Endothelial cell of umbilical vein (primary cell): ENCODE measurements around the gene PTGER4. TPM values are rescaled to one million over a fixed set of nuclear protein-coding genes. Genes with fewer than 3 reads are reported as not detected.

Experiments used
- polyA plus RNA-seq, 4 experiments: library from polyadenylated mRNA; depleted of rRNA in 3 of 4; stranded (reverse) in 3 of 4; unstranded in 1 of 4; fragments of >200 nt; gene quantifications; 2 replicates each; pipeline versions ENCODE4 v1.2.1 to v1.2.3, GENCODE V29; 2011 to 2012; ENCODE audit warnings: missing spikeins in 1 of 4
- small RNA-seq: library from RNA; depleted of rRNA; stranded (forward); fragments of <200 nt; gene quantifications from one replicate; pipeline ENCODE3, GENCODE V24; 2012; ENCODE audit warnings: low replicate concordance, low read depth; ENCODE audit not compliant: insufficient read depth, insufficient read length
- total RNA-seq: library from RNA; stranded (reverse); gene quantifications from 2 replicates; pipeline ENCODE4 v1.2.3, GENCODE V29; 2021

PTGER4 gene
- total and polyA plus RNA-seq, 2 donors (not counting 3 experiments of a cell fraction or from before 2014, with no cell fraction given): 23.6 to 37.4 TPM

Small RNA genes within 50 kb of the gene (small RNA-seq; reads per million reads assigned to genes)
- not detected for gene RF00092

Other genes starting within 250 kb of the PTGER4 start
- gene TTC33, start 76.0 kb downstream of the PTGER4 start, total RNA-seq: 11.7 and 14.2 TPM in 2 replicates
- 1.4 and 2.2 TPM in 2 replicates for gene TTC33, start 76.0 kb downstream of the PTGER4 start, polyA plus RNA-seq
- 83.5 and 97.2 TPM in 2 replicates for gene PRKAA1, start 118.5 kb downstream of the PTGER4 start, total RNA-seq
- gene PRKAA1, start 118.5 kb downstream of the PTGER4 start, polyA plus RNA-seq: 25.5 and 37.0 TPM in 2 replicates
- gene RPL37, start 155.3 kb downstream of the PTGER4 start, total RNA-seq: 1,348 and 1,380 TPM in 2 replicates
- gene RPL37, start 155.3 kb downstream of the PTGER4 start, polyA plus RNA-seq: 259 and 274 TPM in 2 replicates
- 21.1 and 23.8 TPM in 2 replicates for gene CARD6, start 161.5 kb downstream of the PTGER4 start, total RNA-seq
- 11.0 and 11.3 TPM in 2 replicates for gene CARD6, start 161.5 kb downstream of the PTGER4 start, polyA plus RNA-seq
- gene C7, start 229.6 kb downstream of the PTGER4 start, total RNA-seq: 0.29 TPM in 1 of 2 replicates, not detected in the other
- gene C7, start 229.6 kb downstream of the PTGER4 start, polyA plus RNA-seq: 0.08 and 0.37 TPM in 2 replicates